Cardiac muscle cell (in vitro differentiated cells and primary cell): Measurements from ENCODE around the gene PRR16. TPM values are rescaled to one million over a fixed set of nuclear protein-coding genes. Genes with fewer than 3 reads are reported as not detected.

Source experiments
- DNase-seq, 2 donors: peaks; one replicate each; pipeline versions ENCODE4 v3.0.0 to v3.0.0-alpha.2; 2010 to 2017; ENCODE audit warnings: low read depth in 1 of 2, low spot score in 1 of 2
- H3K27ac ChIP-seq: fragments of 200-600 bp; sonication (generic); 2 replicates; pipeline ENCODE4 v1.5.1; 2016
- H3K27me3 ChIP-seq: fragments of 200-600 bp; sonication (generic); 2 replicates; pipeline ENCODE4 v1.6.0; 2016; ENCODE audit warnings: control low read depth
- H3K36me3 ChIP-seq: fragments of 200-600 bp; sonication (generic); 2 replicates; pipeline ENCODE4 v1.5.1; 2016; ENCODE audit warnings: control low read depth
- H3K4me1 ChIP-seq: fragments of 200-600 bp; sonication (generic); 2 replicates; pipeline ENCODE4 v1.8.1; 2017; ENCODE audit warnings: low read depth, mild to moderate bottlenecking, mixed run types
- H3K4me3 ChIP-seq: fragments of 200-600 bp; sonication (generic); 2 replicates; pipeline ENCODE4 v1.5.1; 2016; ENCODE audit warnings: mild to moderate bottlenecking
- H3K9me3 ChIP-seq: fragments of 200-600 bp; sonication (generic); 2 replicates; pipeline ENCODE4 v1.5.1; 2017; ENCODE audit warnings: low read depth, mild to moderate bottlenecking, control low read depth
- CTCF ChIP-seq: IDR thresholded peaks from 2 replicates; pipeline ENCODE4 v1.5.1; 2012; ENCODE audit warnings: low read depth, mild to moderate bottlenecking, low read length
- polyA plus RNA-seq: library from polyadenylated mRNA; unstranded; fragments of >200 nt; fragmentation: Nextera tagmentation; extraction: Ambion mirVana; gene quantifications from 2 replicates; pipeline ENCODE4 v1.2.1, GENCODE V29; 2016
- total RNA-seq: library from RNA; depleted of rRNA; stranded (reverse); fragments of >200 nt; gene quantifications from 2 replicates; pipeline ENCODE4 v1.2.3, GENCODE V29; 2016

The PRR16 gene
- total and polyA plus RNA-seq, 2 experiments from 2014 or later: 2.3 to 5.4 TPM

DNA sequence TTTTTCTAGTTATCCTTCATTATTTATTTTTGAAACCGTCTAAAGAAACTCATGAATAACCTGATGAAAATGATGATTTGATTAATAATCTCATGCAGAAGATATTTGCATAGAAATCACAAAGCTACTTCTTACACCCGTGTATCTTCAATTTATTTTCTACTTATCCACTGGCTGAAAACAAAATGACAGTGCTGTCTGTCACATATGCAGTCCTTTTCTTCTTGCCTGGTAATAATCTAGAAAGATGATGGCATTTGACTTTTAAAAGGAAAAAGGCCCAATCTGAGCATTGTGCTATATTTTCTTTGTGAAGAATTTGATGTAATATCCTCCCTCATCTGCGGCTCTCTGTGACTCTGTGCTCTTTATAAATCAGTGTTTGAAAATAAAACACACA, 253.3 kb downstream of the PRR16 start:
- Histone ChIP-seq H3K4me1 (no peaks in the 10 kb centered on the region), H3K36me3 (no peaks in the 10 kb centered on the region), H3K27me3 (no peaks in the 10 kb centered on the region), H3K27ac (no peak overlapping the region), H3K9me3 (no peaks in the 10 kb centered on the region), H3K4me3 (no peak overlapping the region)
- DNase-seq: no peak
- no peak for TF ChIP-seq CTCF

DNA sequence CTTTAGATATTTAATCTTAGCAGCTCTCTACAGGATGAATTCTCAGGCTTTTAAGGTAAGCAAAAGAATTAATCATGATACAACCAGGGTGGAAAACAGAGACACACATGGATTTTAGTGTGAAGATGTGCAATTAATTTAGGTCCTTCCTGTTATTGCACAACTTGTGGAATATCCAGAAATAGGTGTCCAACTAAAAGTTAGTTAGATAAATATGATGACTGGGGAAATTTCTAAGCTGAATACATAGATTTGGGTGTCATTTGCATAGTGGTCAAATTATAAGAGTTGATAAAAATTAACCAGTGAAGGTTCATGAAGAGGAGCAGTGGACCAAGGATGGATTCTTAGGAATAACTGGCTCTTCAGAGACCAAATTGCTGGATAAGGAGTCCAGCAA, 266.1 kb downstream of the PRR16 start:
- Histone ChIP-seq H3K27ac (no peak overlapping the region), H3K4me1 (peaks cover 9% of the 10 kb centered on the region), H3K36me3 (no peaks in the 10 kb centered on the region), H3K27me3 (no peaks in the 10 kb centered on the region), H3K4me3 (no peak overlapping the region), H3K9me3 (no peaks in the 10 kb centered on the region)
- no peak for DNase-seq
- no peak for TF ChIP-seq CTCF

DNA sequence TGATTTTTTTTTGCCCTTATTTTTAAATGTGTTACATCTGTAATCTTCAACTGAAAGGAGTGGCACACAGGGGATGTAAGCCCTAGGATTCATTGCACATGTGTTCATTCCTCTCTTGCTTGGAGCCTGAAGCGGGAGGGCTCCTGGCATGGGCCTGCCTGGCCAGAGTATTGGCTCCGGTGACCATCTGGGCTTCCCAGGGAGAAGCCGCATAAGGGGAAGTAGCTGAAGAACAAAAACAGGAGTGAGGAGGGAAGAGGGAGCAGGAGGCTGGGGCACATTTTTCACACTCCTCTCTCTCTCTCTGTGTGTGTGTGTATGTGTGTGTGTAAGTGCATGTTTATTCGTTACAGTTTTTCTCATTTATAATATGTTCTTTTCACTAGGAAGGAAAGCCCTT, 269.9 kb downstream of the PRR16 start:
- DNase-seq: no peak
- Histone ChIP-seq H3K4me3 (no peak overlapping the region), H3K9me3 (no peaks in the 10 kb centered on the region), H3K36me3 (no peaks in the 10 kb centered on the region), H3K27ac (no peak overlapping the region), H3K4me1 (no peaks in the 10 kb centered on the region), H3K27me3 (no peaks in the 10 kb centered on the region)
- TF ChIP-seq CTCF: no peak

GRCh38 chr5:120735076-120735475, 271.0 kb downstream of the PRR16 start:
- Histone ChIP-seq H3K4me1 (no peaks in the 10 kb centered on the region), H3K27ac (no peak overlapping the region), H3K9me3 (no peaks in the 10 kb centered on the region), H3K4me3 (no peak overlapping the region), H3K27me3 (no peaks in the 10 kb centered on the region), H3K36me3 (no peaks in the 10 kb centered on the region)
- DNase-seq: no peak
- no peak for TF ChIP-seq CTCF
